Astrocyte (in vitro differentiated cells and primary cell): Measurements from ENCODE around the gene PMS1. TPM values are rescaled to one million over a fixed set of nuclear protein-coding genes. Genes with fewer than 3 reads are reported as not detected.

Source experiments
- DNase-seq: peaks from one replicate; pipeline ENCODE4 v3.0.0-alpha.2; 2010; ENCODE audit warnings: low read depth
- FAIRE-seq: peaks from 2 replicates; lab custom pipeline; 2011; peaks lifted over from hg19 to GRCh38; lab: Jason Lieb, UNC
- H2AFZ ChIP-seq: 2 replicates; pipeline ENCODE4 v1.6.0; 2012; ENCODE audit warnings: low read depth, low read length, inconsistent platforms
- H3K27ac ChIP-seq: 2 replicates; pipeline ENCODE4 v1.5.1; 2011; ENCODE audit warnings: low read depth, low read length, inconsistent platforms
- H3K27me3 ChIP-seq: 2 replicates; pipeline ENCODE4 v1.6.0; 2011; ENCODE audit warnings: low read length, inconsistent platforms; ENCODE audit not compliant: insufficient read depth
- H3K36me3 ChIP-seq: 2 replicates; pipeline ENCODE4 v1.5.1; 2011; ENCODE audit warnings: low read length, inconsistent platforms; ENCODE audit not compliant: insufficient read depth
- H3K4me1 ChIP-seq: 2 replicates; pipeline ENCODE4 v1.5.1; 2011; ENCODE audit warnings: low read length, inconsistent platforms; ENCODE audit not compliant: insufficient read depth
- H3K4me2 ChIP-seq: 2 replicates; pipeline ENCODE4 v1.6.0; 2012; ENCODE audit warnings: low read length, inconsistent platforms
- H3K4me3 ChIP-seq: 2 replicates; pipeline ENCODE4 v1.5.1; 2011; ENCODE audit warnings: low read depth, mild to moderate bottlenecking, low read length, inconsistent platforms; ENCODE audit not compliant: insufficient read depth
- H3K79me2 ChIP-seq: 2 replicates; pipeline ENCODE4 v1.6.0; 2012; ENCODE audit warnings: mild to moderate bottlenecking, low read length, inconsistent platforms; ENCODE audit not compliant: insufficient read depth
- H3K9ac ChIP-seq: 2 replicates; pipeline ENCODE4 v1.6.0; 2012; ENCODE audit warnings: mild to moderate bottlenecking, low read length, inconsistent platforms
- H3K9me3 ChIP-seq: 2 replicates; pipeline ENCODE4 v1.5.1; 2012; ENCODE audit warnings: low read depth, mild to moderate bottlenecking, low read length, inconsistent platforms; ENCODE audit not compliant: insufficient read depth
- H4K20me1 ChIP-seq: 2 replicates; pipeline ENCODE4 v1.6.0; 2012; ENCODE audit warnings: low read length, inconsistent platforms; ENCODE audit not compliant: insufficient read depth
- H3K27ac Mint-ChIP-seq: one replicate; pipeline ENCODE4 v1.8.0; 2021; ENCODE audit warnings: mild to moderate bottlenecking, mixed read lengths; ENCODE audit not compliant: unreplicated experiment
- H3K27me3 Mint-ChIP-seq: one replicate; pipeline ENCODE4 v1.8.0; 2021; ENCODE audit warnings: low read depth, mixed read lengths; ENCODE audit not compliant: unreplicated experiment
- H3K36me3 Mint-ChIP-seq: one replicate; pipeline ENCODE4 v1.8.0; 2021; ENCODE audit warnings: low read depth, mixed read lengths; ENCODE audit not compliant: unreplicated experiment
- H3K4me1 Mint-ChIP-seq: one replicate; pipeline ENCODE4 v1.8.0; 2021; ENCODE audit warnings: low read depth, mixed read lengths; ENCODE audit not compliant: unreplicated experiment
- H3K4me3 Mint-ChIP-seq: one replicate; pipeline ENCODE4 v1.8.0; 2021; ENCODE audit warnings: mild to moderate bottlenecking, moderate library complexity, mixed read lengths; ENCODE audit not compliant: unreplicated experiment
- H3K9me3 Mint-ChIP-seq: one replicate; pipeline ENCODE4 v1.8.0; 2021; ENCODE audit warnings: mild to moderate bottlenecking, mixed read lengths; ENCODE audit not compliant: unreplicated experiment
- CTCF ChIP-seq: IDR thresholded peaks from 2 replicates; pipeline ENCODE4 v1.5.1; 2011; ENCODE audit warnings: low read depth, mild to moderate bottlenecking, inconsistent platforms, low read length, moderate library complexity; ENCODE audit not compliant: insufficient read depth
- EZH2 ChIP-seq: IDR thresholded peaks from 2 replicates; pipeline ENCODE4 v1.6.1; 2012; ENCODE audit warnings: mild to moderate bottlenecking, low read length, inconsistent platforms; ENCODE audit not compliant: insufficient read depth
- total RNA-seq: library from RNA; stranded (reverse); gene quantifications from 2 replicates; pipeline ENCODE4 v1.2.1, GENCODE V29; 2021

Gene PMS1
- total RNA-seq, 1 donor from 2014 or later, result 27.5 TPM

- no peak overlapping the region for H3K27ac ChIP-seq
- FAIRE-seq (no peak), DNase-seq (no peak)
- Mint-ChIP-seq H3K36me3 (peaks cover 3% of the 10 kb centered on the region), H3K27me3 (no peaks in the 10 kb centered on the region), H3K4me1 (no peaks in the 10 kb centered on the region), H3K9me3 (no peaks in the 10 kb centered on the region), H3K4me3 (no peak overlapping the region), H3K27ac (no peak overlapping the region)
- no peak overlapping the region for H2AFZ ChIP-seq
- H3K9me3 ChIP-seq, result no peaks in the 10 kb centered on the region
- no peaks in the 10 kb centered on the region for H4K20me1 ChIP-seq
- no peak overlapping the region for H3K4me3 ChIP-seq
- H3K9ac ChIP-seq, result no peak overlapping the region
- H3K79me2 ChIP-seq, result no peaks in the 10 kb centered on the region
- H3K36me3 ChIP-seq, result peaks cover 44% of the 10 kb centered on the region
- H3K27me3 ChIP-seq, result no peaks in the 10 kb centered on the region
- no peaks in the 10 kb centered on the region for H3K4me1 ChIP-seq
- no peak overlapping the region for H3K4me2 ChIP-seq
- TF ChIP-seq EZH2 (no peak), CTCF (no peak)
Measured at GRCh38 chr2:189770590-189771322, 13.5 kb upstream of the PMS1 start.

GRCh38 chr2:189772212-189772611 is 12.0 kb upstream of the PMS1 start:
- Histone ChIP-seq H3K4me3 (no peak overlapping the region), H2AFZ (no peak overlapping the region), H3K27me3 (no peaks in the 10 kb centered on the region), H3K4me1 (no peaks in the 10 kb centered on the region), H3K79me2 (peaks cover 5% of the 10 kb centered on the region), H3K27ac (no peak overlapping the region), H3K9ac (no peak overlapping the region), H3K9me3 (no peaks in the 10 kb centered on the region), H3K4me2 (no peak overlapping the region), H3K36me3 (peaks cover 44% of the 10 kb centered on the region), H4K20me1 (no peaks in the 10 kb centered on the region)
- Mint-ChIP-seq H3K9me3 (no peaks in the 10 kb centered on the region), H3K27ac (no peak overlapping the region), H3K36me3 (peaks cover under 1% of the 10 kb centered on the region), H3K27me3 (no peaks in the 10 kb centered on the region), H3K4me3 (no peak overlapping the region), H3K4me1 (no peaks in the 10 kb centered on the region)
- no peak for DNase-seq
- no peak for FAIRE-seq
- TF ChIP-seq CTCF (no peak), EZH2 (no peak)

GRCh38 chr2:189782221-189782671 is 2.0 kb upstream of the PMS1 start:
- TF ChIP-seq EZH2, result no peak
- no peak for TF ChIP-seq CTCF
- H3K27ac Mint-ChIP-seq, result peak overlapping the region; percentile 64
- Histone ChIP-seq H3K4me3 (peak overlapping the region; percentile 31), H3K9ac (peak overlapping the region; percentile 93), H3K9me3 (no peaks in the 10 kb centered on the region), H3K27ac (peak overlapping the region; percentile 95), H4K20me1 (peaks cover 8% of the 10 kb centered on the region), H2AFZ (no peak overlapping the region), H3K27me3 (no peaks in the 10 kb centered on the region), H3K36me3 (peaks cover 16% of the 10 kb centered on the region), H3K79me2 (peaks cover 80% of the 10 kb centered on the region), H3K4me2 (peak overlapping the region; percentile 90), H3K4me1 (peaks cover 7% of the 10 kb centered on the region)
- DNase-seq (peak; percentile 14), FAIRE-seq (no peak)
- H3K27me3 Mint-ChIP-seq, result no peaks in the 10 kb centered on the region
- peaks cover 21% of the 10 kb centered on the region for H3K4me1 Mint-ChIP-seq
- H3K36me3 Mint-ChIP-seq, result peaks cover 14% of the 10 kb centered on the region
- H3K9me3 Mint-ChIP-seq, result no peaks in the 10 kb centered on the region
- H3K4me3 Mint-ChIP-seq, result peak overlapping the region; percentile 95
